ENCODE measurements around the gene USP5.

DNA sequence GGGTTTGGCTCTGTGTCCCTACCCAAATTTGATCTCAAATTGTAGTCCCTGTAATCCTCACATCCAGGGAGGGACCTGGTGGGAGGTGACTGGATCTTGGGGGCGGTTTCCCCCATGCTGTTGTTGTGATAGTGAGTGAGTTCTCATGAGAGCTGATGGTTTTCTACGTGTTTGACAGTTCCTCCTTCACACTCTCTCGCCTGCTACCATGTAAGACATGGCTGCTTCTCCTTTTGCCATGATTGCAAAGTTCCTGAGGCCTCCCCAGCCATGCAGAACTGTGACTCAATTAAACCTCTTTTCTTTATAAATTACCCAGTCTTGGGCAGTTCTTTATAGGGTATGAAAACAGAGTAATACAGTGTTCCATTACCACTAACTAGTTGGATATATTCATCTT is 42.4 kb downstream of the USP5 start:
- TF ChIP-seq POLR2A (IDR thresholded peaks at IDR 0.05), result no peak
- TF ChIP-seq, protein P1, sequence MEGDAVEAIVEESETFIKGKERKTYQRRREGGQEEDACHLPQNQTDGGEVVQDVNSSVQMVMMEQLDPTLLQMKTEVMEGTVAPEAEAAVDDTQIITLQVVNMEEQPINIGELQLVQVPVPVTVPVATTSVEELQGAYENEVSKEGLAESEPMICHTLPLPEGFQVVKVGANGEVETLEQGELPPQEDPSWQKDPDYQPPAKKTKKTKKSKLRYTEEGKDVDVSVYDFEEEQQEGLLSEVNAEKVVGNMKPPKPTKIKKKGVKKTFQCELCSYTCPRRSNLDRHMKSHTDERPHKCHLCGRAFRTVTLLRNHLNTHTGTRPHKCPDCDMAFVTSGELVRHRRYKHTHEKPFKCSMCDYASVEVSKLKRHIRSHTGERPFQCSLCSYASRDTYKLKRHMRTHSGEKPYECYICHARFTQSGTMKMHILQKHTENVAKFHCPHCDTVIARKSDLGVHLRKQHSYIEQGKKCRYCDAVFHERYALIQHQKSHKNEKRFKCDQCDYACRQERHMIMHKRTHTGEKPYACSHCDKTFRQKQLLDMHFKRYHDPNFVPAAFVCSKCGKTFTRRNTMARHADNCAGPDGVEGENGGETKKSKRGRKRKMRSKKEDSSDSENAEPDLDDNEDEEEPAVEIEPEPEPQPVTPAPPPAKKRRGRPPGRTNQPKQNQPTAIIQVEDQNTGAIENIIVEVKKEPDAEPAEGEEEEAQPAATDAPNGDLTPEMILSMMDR (IDR thresholded peaks at IDR 0.05), result no peak
